Mesothelial cell of epicardium (in vitro differentiated cells): Measurements from ENCODE around the gene FOXQ1. TPM values are rescaled to one million over a fixed set of nuclear protein-coding genes. Genes with fewer than 3 reads are reported as not detected.
"Not testable (repeated sequence)": the region's sequence is repeated elsewhere in the genome, so short reads cannot be mapped to it uniquely, and the experiment has no call there.

Experiments used
- DNase-seq, 2 experiments: peaks; one replicate each; pipeline ENCODE4 v3.0.0; 2021; ENCODE audit warnings: low spot score in 2 of 2; ENCODE audit not compliant: unreplicated experiment in 2 of 2
- H3K27ac Mint-ChIP-seq: 2 replicates; pipeline ENCODE4 v1.8.0; 2021; ENCODE audit warnings: mixed read lengths
- H3K27me3 Mint-ChIP-seq: 2 replicates; pipeline ENCODE4 v1.8.0; 2021; ENCODE audit warnings: low read depth, mixed read lengths
- H3K36me3 Mint-ChIP-seq: 2 replicates; pipeline ENCODE4 v1.8.0; 2021; ENCODE audit warnings: mixed read lengths
- H3K4me1 Mint-ChIP-seq: 2 replicates; pipeline ENCODE4 v1.8.0; 2021; ENCODE audit warnings: mixed read lengths
- H3K4me3 Mint-ChIP-seq: 2 replicates; pipeline ENCODE4 v1.8.0; 2021; ENCODE audit warnings: mild to moderate bottlenecking, moderate library complexity, mixed read lengths
- H3K9me3 Mint-ChIP-seq: 2 replicates; pipeline ENCODE4 v1.8.0; 2021; ENCODE audit warnings: mixed read lengths
- total RNA-seq: library from RNA; stranded (reverse); gene quantifications from 3 replicates; pipeline ENCODE4 v1.2.1, GENCODE V29; 2021
- TF ChIP-seq, protein P1 (sequence below): fragments of 200-600 bp; sonication (generic); IDR thresholded peaks from one replicate; pipeline ENCODE4 v1.5.0; 2021; ENCODE audit warnings: antibody characterized with exemption; ENCODE audit not compliant: unreplicated experiment

Gene FOXQ1
- total RNA-seq, 1 donor from 2014 or later = 0.20 TPM

GRCh38 chr6:1316489-1316971 lies 4.6 kb downstream of the FOXQ1 start:
- Mint-ChIP-seq H3K36me3 (peaks cover 2% of the 10 kb centered on the region), H3K27ac (no peak overlapping the region), H3K4me3 (no peak overlapping the region), H3K27me3 (peaks cover 53% of the 10 kb centered on the region), H3K9me3 (peaks cover 4% of the 10 kb centered on the region), H3K4me1 (peaks cover 14% of the 10 kb centered on the region)
- peak in 1 of 2 experiments; percentile 50 for DNase-seq
- TF ChIP-seq, protein P1, sequence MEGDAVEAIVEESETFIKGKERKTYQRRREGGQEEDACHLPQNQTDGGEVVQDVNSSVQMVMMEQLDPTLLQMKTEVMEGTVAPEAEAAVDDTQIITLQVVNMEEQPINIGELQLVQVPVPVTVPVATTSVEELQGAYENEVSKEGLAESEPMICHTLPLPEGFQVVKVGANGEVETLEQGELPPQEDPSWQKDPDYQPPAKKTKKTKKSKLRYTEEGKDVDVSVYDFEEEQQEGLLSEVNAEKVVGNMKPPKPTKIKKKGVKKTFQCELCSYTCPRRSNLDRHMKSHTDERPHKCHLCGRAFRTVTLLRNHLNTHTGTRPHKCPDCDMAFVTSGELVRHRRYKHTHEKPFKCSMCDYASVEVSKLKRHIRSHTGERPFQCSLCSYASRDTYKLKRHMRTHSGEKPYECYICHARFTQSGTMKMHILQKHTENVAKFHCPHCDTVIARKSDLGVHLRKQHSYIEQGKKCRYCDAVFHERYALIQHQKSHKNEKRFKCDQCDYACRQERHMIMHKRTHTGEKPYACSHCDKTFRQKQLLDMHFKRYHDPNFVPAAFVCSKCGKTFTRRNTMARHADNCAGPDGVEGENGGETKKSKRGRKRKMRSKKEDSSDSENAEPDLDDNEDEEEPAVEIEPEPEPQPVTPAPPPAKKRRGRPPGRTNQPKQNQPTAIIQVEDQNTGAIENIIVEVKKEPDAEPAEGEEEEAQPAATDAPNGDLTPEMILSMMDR = no peak

DNA sequence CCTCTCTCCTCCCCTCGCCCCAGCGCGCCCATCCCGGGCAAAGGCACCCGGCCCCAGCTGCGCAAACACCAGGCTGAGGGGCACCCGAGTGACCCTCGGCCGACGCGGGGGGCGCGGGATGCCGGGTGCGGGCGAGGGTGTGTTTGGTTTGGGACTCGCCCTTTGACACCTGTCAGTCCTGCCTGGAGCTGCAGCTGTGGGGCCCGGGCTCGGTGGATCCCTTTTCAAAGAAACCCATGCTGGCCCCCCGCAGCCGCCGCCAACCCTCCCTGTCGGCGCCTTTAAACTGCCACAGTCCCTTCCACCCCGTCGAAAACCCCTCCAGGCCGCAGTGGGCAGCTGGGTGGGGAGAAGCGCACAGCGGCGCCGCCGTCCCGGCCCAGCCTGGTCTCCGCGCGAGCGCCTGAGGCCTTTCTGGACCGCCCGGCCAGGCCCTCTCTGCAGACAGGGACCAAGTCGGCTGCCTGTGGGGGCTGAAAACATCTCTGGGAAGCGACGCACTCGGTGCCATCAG lies 5.5 kb downstream of the FOXQ1 start:
- H3K4me1 Mint-ChIP-seq = peaks cover 17% of the 10 kb centered on the region
- TF ChIP-seq, protein P1 = no peak
- H3K27ac Mint-ChIP-seq = no peak overlapping the region
- H3K9me3 Mint-ChIP-seq = peaks cover 4% of the 10 kb centered on the region
- no peak overlapping the region for H3K4me3 Mint-ChIP-seq
- peaks cover 2% of the 10 kb centered on the region for H3K36me3 Mint-ChIP-seq
- peaks cover 55% of the 10 kb centered on the region for H3K27me3 Mint-ChIP-seq
- no peak for DNase-seq

DNA sequence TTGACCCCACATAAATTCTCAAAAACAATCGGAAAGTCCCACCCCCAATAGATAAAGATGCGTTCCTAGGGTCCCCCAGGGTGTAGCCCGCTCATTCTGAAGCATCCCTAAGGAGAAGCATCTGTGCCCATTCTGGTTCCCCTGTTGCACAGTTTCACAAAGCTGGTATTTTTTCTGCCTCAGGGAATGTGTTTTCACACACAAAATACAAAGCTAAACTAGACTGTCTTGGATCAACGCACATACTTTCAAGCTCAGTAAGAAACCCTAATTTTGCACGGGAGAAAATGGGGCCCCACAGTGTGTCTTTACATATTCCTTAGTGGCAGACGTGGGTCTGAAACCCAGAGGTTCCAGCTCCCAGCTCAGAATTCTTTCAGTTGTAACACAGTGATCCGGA lies 6.1 kb downstream of the FOXQ1 start:
- Mint-ChIP-seq H3K27ac (no peak overlapping the region), H3K36me3 (peaks cover 2% of the 10 kb centered on the region), H3K27me3 (peaks cover 54% of the 10 kb centered on the region), H3K4me1 (peaks cover 16% of the 10 kb centered on the region), H3K9me3 (peaks cover 4% of the 10 kb centered on the region), H3K4me3 (peak overlapping the region; percentile 9)
- no peak for DNase-seq
- TF ChIP-seq, protein P1 = no peak

DNA sequence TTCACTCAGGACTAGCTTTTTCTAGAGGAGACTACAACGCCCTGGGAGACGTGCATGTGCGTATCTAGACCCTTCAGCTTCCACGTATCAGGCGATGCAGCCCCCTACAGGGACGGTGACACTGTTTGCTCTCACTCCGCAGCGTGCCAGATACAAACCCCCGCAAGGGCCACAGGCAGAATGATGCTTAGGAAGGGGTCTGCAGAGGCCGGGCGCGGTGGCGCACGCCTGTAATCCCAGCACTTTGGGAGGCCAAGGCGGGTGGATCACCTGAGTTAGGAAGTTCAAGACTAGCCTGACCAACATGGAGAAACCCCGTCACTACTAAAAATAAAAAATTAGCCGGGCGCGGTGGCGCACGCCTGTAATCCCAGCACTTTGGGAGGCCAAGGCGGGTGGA lies 6.7 kb downstream of the FOXQ1 start:
- not testable (repeated sequence) for H3K27ac Mint-ChIP-seq, H3K9me3 Mint-ChIP-seq, H3K36me3 Mint-ChIP-seq, H3K4me3 Mint-ChIP-seq, DNase-seq
- Mint-ChIP-seq H3K27me3 (peaks cover 53% of the 10 kb centered on the region), H3K4me1 (peaks cover 16% of the 10 kb centered on the region)

DNA sequence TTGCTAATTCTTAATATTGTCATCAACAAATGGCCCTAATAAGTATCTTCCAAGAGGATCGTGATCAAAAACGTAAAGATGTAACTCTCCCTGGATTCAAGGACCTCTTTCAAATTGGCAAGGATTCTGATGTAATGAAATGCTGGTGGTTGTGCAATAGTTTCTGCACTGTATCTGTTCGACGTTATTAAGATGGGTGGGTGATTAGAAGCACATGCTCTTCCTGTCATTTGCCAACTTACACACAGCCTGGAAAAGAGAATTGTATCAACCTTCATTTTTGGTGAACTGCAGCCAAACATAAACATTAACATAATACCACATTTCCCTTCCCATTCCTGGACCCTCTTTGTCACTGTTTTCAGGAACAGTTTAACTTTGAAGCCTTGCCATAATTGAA lies 9.8 kb downstream of the FOXQ1 start:
- H3K9me3 Mint-ChIP-seq = peaks cover 4% of the 10 kb centered on the region

GRCh38 chr6:1322156-1322555 lies 10.3 kb downstream of the FOXQ1 start:
- Mint-ChIP-seq H3K27ac (no peak overlapping the region), H3K4me1 (peaks cover 9% of the 10 kb centered on the region), H3K36me3 (peaks cover 2% of the 10 kb centered on the region), H3K4me3 (no peak overlapping the region), H3K27me3 (peaks cover 43% of the 10 kb centered on the region), H3K9me3 (peaks cover 4% of the 10 kb centered on the region)
- DNase-seq = no peak
- TF ChIP-seq, protein P1 = no peak

More for the DNA sequence above, 9.8 kb downstream of the FOXQ1 start:
- Mint-ChIP-seq H3K36me3 (peaks cover 2% of the 10 kb centered on the region), H3K4me3 (no peak overlapping the region), H3K27me3 (peaks cover 41% of the 10 kb centered on the region), H3K27ac (no peak overlapping the region), H3K4me1 (peaks cover 9% of the 10 kb centered on the region)
- no peak for DNase-seq
- TF ChIP-seq, protein P1 = no peak
